Activated effector memory CD4-positive, alpha-beta T cell treated with Interleukin-2 at 50 U/mL for 16 hours (primary cell): ENCODE measurements around the gene DVL1.

Experiments
- DNase-seq: peaks from one replicate; pipeline ENCODE4 v3.0.0-alpha.2; 2020

Gene DVL1

GRCh38 chr1:1294250-1294890 lies 54.8 kb downstream of the DVL1 start:
- DNase-seq, result no peak

- no peak for DNase-seq
Measured at GRCh38 chr1:1293263-1294249, 55.7 kb downstream of the DVL1 start.

GRCh38 chr1:1292851-1293250 lies 56.4 kb downstream of the DVL1 start:
- DNase-seq, result no peak

GRCh38 chr1:1292442-1292779 lies 56.8 kb downstream of the DVL1 start:
- DNase-seq, result no peak

GRCh38 chr1:1291548-1292441 lies 57.4 kb downstream of the DVL1 start:
- peak; percentile 54 for DNase-seq

- DNase-seq, result no peak
Measured at GRCh38 chr1:1291023-1291528, 58.1 kb downstream of the DVL1 start.

GRCh38 chr1:1290238-1290731 lies 58.9 kb downstream of the DVL1 start:
- peak; percentile 28 for DNase-seq

GRCh38 chr1:1287288-1288110 lies 61.7 kb downstream of the DVL1 start:
- no peak for DNase-seq

- no peak for DNase-seq
Measured at GRCh38 chr1:1286313-1287261, 62.6 kb downstream of the DVL1 start.

GRCh38 chr1:1285611-1286311 lies 63.5 kb downstream of the DVL1 start:
- DNase-seq, result no peak
